Measurements from ENCODE around the gene GTF2A1. TPM values are rescaled to one million over a fixed set of nuclear protein-coding genes. Genes with fewer than 3 reads are reported as not detected.

The GTF2A1 gene
- total RNA-seq, 4 donors from 2014 or later, result 10.5 to 48.0 (median 22.5) TPM

DNA sequence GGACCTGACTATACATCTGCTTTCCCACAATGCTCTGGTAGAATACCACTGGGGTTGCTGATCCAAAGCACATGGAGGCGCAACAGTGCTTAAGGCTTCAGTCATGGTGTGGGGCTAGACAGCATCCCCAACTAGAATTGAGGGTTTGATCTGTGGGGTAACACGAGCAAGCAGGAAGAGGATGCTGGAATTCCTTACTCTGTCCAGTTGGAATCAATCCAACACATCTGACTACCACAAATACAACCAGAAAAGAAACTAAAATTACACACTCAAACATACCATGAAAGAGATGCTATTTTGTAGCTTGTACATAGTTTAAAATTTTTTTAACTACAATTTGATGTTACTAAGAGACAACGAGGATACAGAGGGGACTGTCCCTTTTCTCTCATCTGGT is 40.4 kb upstream of the GTF2A1 start:
- in situ Hi-C loops (cut with MboI; ENCODE audit: low pct_ligation_motif_present in 1 of 4, low pct_unique_long_range_greater_than_20kb in 1 of 4, low sequenced_read_pairs in 3 of 4), result no loop called here
- no peaks in the 10 kb centered on the region for H3K27me3 ChIP-seq
- H3K27ac ChIP-seq, result no peak overlapping the region
- H3K9me3 ChIP-seq, result no peaks in the 10 kb centered on the region
- intact Hi-C loops (cut with DNase I; ENCODE audit: low total_unique reads), result no loop called here
- no peak overlapping the region for H3K4me3 ChIP-seq
- no peaks in the 10 kb centered on the region for H3K36me3 ChIP-seq
- 40 to 70% methylated on average over 1 to 3 of the region's 3 CpGs for WGBS, 2 donors (ENCODE audit: low coverage in 1 of 2)
- H3K4me1 ChIP-seq, result no peaks in the 10 kb centered on the region
- DNase-seq, result no peak
- no peak for TF ChIP-seq EP300 (IDR thresholded peaks at IDR 0.05; ENCODE audit: low read depth)
- TF ChIP-seq, protein P1, sequence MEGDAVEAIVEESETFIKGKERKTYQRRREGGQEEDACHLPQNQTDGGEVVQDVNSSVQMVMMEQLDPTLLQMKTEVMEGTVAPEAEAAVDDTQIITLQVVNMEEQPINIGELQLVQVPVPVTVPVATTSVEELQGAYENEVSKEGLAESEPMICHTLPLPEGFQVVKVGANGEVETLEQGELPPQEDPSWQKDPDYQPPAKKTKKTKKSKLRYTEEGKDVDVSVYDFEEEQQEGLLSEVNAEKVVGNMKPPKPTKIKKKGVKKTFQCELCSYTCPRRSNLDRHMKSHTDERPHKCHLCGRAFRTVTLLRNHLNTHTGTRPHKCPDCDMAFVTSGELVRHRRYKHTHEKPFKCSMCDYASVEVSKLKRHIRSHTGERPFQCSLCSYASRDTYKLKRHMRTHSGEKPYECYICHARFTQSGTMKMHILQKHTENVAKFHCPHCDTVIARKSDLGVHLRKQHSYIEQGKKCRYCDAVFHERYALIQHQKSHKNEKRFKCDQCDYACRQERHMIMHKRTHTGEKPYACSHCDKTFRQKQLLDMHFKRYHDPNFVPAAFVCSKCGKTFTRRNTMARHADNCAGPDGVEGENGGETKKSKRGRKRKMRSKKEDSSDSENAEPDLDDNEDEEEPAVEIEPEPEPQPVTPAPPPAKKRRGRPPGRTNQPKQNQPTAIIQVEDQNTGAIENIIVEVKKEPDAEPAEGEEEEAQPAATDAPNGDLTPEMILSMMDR (IDR thresholded peaks at IDR 0.05), result no peak
- no peak for TF ChIP-seq POLR2AphosphoS5 (IDR thresholded peaks at IDR 0.05)
- TF ChIP-seq POLR2A (IDR thresholded peaks at IDR 0.05), result no peak

DNA sequence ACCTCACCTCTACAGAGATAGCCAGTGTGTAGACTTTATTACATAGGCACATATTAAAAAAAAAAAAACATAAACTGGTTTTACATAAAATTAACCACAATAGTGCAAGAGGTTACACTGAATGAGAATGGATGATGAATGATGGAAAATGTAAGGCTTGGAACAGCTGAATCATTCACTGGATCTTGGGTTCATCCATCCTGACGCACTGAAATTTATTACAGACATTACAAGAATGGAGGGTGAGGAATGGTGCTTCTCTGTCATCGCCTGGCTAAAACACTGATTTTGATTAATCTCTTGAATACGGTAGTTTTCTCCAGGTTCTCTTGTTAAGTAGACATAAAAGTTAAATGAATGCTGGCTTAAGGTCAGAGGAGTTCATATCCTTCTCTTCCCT is 40.0 kb upstream of the GTF2A1 start:
- intact Hi-C loops (cut with DNase I; ENCODE audit: low total_unique reads), result no loop called here
- WGBS, 2 donors (ENCODE audit: low coverage in 1 of 2), result 92 to 95% methylated on average over 3 of the region's 3 CpGs

DNA sequence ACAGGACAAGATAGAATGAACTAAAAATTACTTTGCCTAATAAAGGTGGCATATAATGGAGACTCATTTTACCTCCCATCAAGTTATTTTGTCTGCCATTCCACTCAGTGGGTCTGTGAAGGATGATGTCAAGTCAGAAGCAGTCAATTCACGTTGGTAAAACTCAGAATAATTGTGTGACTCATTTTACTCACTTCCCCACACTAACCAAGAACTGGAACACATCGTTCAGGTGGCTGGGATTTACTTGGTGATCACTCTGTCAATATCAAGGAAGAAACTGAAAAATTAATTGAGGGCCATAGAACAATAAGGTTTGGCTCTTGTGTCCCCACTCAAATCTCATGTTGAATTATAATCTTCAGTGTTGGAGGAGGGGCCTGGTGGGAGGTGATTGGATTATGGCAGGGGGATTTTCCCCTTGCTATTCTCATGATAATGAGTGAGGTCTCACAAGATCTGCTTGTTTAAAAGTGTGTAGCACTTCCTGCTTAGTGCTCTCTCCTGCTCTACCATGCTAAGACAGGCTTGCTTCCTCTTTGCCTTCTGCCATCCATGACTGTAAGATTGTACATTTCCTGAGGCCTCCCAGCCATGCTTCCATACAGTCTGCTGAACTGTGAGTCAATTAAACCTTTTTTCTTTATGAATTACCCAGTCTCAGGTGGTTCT is 35.7 kb upstream of the GTF2A1 start:
- Histone ChIP-seq H3K4me3 (no peak overlapping the region), H3K9me3 (no peaks in the 10 kb centered on the region), H3K27me3 (no peaks in the 10 kb centered on the region), H3K27ac (no peak overlapping the region), H3K4me1 (no peaks in the 10 kb centered on the region), H3K36me3 (no peaks in the 10 kb centered on the region)
- DNase-seq, result no peak
- 56 to 59% methylated on average over 2 of the region's 2 CpGs for WGBS, 2 donors (ENCODE audit: low coverage in 1 of 2)
- intact Hi-C loops (cut with DNase I; ENCODE audit: low total_unique reads), result no loop called here
- TF ChIP-seq POLR2A (IDR thresholded peaks at IDR 0.05), result no peak
- TF ChIP-seq, protein P1 (IDR thresholded peaks at IDR 0.05), result no peak
- no peak for TF ChIP-seq POLR2AphosphoS5 (IDR thresholded peaks at IDR 0.05)
- TF ChIP-seq EP300 (IDR thresholded peaks at IDR 0.05; ENCODE audit: low read depth), result no peak
- in situ Hi-C loops (cut with MboI; ENCODE audit: low pct_ligation_motif_present in 1 of 4, low pct_unique_long_range_greater_than_20kb in 1 of 4, low sequenced_read_pairs in 3 of 4), result no loop called here

More for the DNA sequence above, 40.0 kb upstream of the GTF2A1 start:
- H3K4me3 ChIP-seq, result no peak overlapping the region
- no peaks in the 10 kb centered on the region for H3K36me3 ChIP-seq
- H3K9me3 ChIP-seq, result no peaks in the 10 kb centered on the region
- TF ChIP-seq POLR2A (IDR thresholded peaks at IDR 0.05) (no peak), POLR2AphosphoS5 (IDR thresholded peaks at IDR 0.05) (no peak), EP300 (IDR thresholded peaks at IDR 0.05; ENCODE audit: low read depth) (no peak)
- TF ChIP-seq, protein P1 (IDR thresholded peaks at IDR 0.05), result no peak
- no peak overlapping the region for H3K27ac ChIP-seq
- no peak for DNase-seq
- no peaks in the 10 kb centered on the region for H3K27me3 ChIP-seq
- H3K4me1 ChIP-seq, result no peaks in the 10 kb centered on the region
- in situ Hi-C loops (cut with MboI; ENCODE audit: low pct_ligation_motif_present in 1 of 4, low pct_unique_long_range_greater_than_20kb in 1 of 4, low sequenced_read_pairs in 3 of 4), result no loop called here

DNA sequence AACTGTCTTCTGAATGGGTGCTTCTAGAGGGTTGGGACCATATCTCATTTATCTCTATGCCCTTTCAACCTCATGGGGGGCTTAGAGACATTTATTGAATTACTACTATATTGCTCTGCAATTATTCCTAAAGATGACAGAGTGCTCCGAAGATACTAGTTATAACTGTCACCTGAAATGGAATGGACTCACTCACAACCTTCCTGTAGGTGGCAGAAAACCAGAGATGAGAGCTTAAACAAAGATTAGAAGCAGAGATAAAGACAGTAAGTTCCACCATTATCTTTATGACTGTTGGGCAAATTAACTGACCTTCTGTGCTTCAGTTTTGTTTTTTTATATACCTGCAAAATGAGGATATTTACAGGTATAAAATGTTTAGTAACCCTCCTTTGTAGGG is 31.5 kb upstream of the GTF2A1 start:
- WGBS, 2 donors (ENCODE audit: low coverage in 1 of 2), result 24 to 64% methylated on average over 1 of the region's 1 CpG

More for the DNA sequence above, 31.5 kb upstream of the GTF2A1 start:
- intact Hi-C loops (cut with DNase I; ENCODE audit: low total_unique reads), result no loop called here
- no peaks in the 10 kb centered on the region for H3K27me3 ChIP-seq
- DNase-seq, result no peak
- in situ Hi-C loops (cut with MboI; ENCODE audit: low pct_ligation_motif_present in 1 of 4, low pct_unique_long_range_greater_than_20kb in 1 of 4, low sequenced_read_pairs in 3 of 4), result no loop called here
- H3K27ac ChIP-seq, result no peak overlapping the region
- no peaks in the 10 kb centered on the region for H3K9me3 ChIP-seq
- TF ChIP-seq POLR2A (IDR thresholded peaks at IDR 0.05) (no peak), POLR2AphosphoS5 (IDR thresholded peaks at IDR 0.05) (no peak), EP300 (IDR thresholded peaks at IDR 0.05; ENCODE audit: low read depth) (no peak)
- TF ChIP-seq, protein P1 (IDR thresholded peaks at IDR 0.05), result no peak
- no peak overlapping the region for H3K4me3 ChIP-seq
- H3K36me3 ChIP-seq, result no peaks in the 10 kb centered on the region
- H3K4me1 ChIP-seq, result no peaks in the 10 kb centered on the region

Data from transverse colon (tissue), 4 donors.